Pons (tissue), 1 donor: ENCODE data around the gene KRABD2.
A peak's percentile ranks its signal among the peaks of the same experiment; 100 is the strongest.
"Not testable (repeated sequence)": the region's sequence is repeated elsewhere in the genome, so short reads cannot be mapped to it uniquely, and the experiment has no call there.

Source experiments
- DNase-seq: peaks from one replicate; pipeline ENCODE4 v3.0.0-alpha.2; 2016; ENCODE audit warnings: low spot score

The KRABD2 gene

DNA sequence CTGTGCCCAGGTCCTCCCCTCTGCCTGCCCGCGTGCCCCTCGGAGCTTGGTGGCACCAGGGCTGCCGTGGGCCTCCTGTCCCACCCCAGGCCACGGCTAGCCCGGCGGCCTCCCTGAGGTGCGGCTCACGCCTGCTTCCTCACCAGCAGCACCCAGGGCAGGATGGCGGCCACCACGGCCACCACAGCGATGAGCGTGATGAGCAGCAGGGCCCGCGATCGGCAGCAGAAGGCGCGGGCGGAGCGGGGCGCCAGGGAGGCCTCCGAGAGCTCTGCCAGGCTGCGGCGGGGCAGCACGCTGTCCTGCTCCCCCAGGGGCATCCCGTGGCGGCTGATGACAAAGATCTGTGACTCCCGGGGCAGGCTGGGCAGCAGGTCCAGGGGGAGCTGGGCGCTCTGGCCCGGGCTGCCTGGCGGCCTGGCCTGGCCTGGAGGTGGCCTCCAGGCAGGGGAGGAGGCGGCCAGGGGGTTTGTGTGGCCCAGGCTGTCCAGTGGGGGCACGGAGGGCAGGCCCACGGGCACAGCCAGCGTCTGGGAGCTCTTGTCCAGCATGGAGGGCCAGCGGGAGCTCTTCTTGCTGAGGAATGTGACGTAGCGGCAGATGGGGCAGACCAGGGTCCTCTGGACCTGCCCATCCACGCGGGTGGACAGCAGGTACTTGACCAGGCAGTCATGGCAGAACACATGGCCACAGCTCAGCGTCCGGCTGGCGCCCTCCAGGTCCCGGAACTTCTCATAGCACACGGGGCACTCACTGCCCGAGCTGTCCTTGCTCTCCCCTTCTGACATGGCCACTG, 16.4 kb upstream of the KRABD2 start:
- DNase-seq: no peak

DNA sequence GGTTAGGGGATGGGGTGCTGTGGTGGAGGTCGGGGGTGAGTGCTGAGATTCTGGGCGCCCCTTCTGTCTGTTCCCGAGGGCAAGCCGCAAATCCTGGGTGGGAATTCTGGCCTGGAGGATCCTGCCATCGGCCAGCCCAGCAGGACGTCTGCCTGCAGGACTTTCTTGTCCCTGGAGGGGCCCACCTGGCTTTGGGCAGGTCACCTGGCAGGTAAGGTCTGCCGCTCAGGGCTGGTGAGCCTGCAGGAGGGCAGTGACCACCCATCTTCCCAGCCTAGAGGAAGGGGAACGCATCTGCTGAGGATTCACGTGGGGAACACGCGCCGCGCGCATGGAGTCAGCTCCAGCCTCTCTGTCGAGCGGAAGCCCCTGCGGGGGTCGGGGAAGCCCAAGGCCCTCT, 15.8 kb upstream of the KRABD2 start:
- DNase-seq: no peak

DNA sequence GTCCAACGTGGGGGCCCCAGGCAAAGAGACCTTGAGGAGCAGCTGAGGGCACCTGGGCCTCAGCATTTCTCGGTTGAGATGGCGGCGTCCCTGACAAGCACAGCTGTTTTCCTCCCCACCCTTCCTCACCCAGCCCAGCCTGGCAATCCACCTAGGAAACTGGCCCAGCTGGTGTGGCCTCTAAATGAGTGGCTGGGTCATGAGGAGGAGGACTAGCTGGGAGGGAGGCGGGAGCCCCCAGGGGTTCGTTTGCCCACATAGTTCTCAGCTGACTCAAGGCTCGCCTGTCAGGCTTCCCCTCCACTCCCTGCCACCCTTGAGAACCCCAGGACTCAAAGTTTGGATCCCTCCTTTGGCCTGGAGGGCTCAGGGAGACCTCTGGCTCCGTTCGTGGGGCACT, 15.2 kb upstream of the KRABD2 start:
- DNase-seq: no peak

DNA sequence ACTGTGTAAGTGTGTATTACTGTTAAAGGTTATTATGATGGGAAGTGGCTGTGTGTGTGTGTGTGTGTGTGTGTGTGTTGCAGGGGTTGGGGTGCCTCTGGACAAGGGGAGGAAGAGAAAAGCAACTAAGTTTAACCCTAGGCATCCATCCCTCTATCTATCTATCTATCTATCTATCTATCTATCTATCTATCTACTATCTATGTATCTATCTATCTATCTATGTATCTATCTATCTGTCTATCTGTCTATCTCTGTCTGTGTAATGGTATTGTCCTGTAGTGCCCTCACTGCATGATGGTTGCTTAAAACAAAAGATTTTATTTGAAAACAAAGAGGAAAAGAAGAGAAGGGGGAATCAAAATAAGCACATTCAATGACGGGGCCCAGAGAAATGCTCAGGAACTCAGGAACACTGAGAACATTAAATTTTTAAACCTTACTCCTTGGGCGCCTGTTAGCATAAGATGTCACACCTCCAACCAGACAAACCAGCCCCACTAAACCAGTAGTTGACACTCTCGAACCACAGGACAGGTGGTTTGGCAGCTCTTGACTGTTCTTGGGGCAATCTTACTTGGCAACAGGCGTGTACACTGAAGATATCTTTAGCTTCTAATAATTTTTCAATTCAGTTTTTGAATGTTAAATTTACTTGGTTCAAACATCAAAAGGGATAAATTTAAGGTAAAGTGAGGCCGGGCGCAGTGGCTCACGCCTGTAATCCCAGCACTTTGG, 11.6 kb upstream of the KRABD2 start:
- DNase-seq: no peak

DNA sequence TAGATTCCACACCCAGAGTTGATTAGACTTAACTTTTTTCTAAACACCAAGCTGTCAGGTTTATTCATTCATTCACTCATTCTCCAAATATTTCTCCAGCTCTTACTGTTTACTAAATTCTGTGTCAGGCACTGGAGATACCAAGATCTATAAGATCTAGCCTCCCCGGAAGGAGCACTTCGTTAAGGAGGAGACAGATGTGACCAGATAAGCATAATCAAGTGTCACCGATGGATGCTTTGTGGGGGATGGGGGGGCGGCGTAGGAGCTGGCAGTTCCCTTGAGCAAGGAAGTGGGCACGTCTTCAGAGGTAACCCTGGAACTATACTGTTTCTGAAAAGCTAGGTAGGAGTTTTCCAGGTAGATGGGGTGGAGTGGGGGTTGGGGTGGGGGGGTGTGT, 10.3 kb upstream of the KRABD2 start:
- DNase-seq: no peak

DNA sequence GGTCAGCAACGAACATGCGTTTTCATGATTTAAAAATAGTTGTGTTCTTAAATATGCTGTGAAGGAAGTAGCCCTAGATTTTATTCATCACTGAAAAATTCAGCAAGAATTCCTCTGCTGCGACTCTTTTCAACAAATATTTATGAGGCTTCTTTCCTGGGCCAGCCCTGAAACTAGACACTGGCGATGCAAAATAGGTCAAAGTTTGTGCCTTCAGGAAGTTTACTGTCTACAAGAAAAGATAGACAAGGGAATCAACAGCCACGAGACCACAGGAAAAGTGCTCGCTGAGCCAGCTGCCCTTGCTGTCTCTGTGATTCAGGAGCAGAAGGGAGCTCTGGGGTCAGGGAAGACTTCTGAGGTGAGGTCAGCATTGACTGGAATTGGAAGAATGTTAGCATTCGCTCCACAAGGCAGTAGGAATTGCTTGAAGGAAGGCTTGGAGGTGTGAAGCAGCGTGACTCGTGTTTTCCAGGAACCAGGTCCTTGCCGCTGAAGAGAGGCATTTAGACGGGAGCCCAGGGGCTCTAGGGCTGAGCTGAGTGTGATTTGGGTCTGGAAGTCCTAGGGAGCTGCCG, 8.4 kb upstream of the KRABD2 start:
- no peak for DNase-seq

DNA sequence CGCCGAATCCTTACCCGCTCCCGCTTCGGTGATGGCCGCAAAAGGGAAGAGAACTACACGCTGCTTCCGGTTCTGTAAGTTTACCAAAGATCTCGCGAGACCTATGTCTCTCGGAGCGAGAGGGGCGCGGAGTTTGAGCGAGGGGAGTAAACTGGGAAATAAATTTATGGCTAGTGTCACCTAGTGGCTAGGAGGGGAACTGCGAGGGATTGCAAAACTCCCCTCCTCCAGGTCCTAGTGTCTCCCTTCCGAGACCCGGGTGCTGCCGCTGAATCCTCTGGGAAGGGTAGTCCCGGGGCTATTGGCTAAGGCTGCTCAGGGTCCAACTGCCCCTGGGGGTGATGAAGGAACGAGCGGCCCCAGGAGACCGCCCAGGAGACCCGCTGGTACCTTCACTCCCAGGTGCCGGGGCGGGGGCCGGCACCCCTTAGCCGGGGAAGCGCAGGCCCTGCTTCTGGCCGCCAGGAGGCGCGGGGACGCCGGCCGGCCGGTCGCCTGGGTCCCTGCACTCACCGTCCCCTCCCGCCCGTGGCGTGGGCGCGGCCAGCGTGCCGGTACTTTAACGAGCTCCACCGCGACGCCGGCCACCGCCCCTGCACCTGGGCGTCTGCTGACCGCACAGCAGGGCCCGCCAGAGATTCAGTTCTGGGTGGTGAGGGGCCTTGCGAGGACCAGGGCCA, 6.8 kb upstream of the KRABD2 start, which contains the start of gene RPL26:
Gene RPL26 (minus strand): TSS at position 51 of the 680 bp plus-strand sequence. CDS start 883 bp downstream, outside the sequence.
- DNase-seq: peak; percentile 99

DNA sequence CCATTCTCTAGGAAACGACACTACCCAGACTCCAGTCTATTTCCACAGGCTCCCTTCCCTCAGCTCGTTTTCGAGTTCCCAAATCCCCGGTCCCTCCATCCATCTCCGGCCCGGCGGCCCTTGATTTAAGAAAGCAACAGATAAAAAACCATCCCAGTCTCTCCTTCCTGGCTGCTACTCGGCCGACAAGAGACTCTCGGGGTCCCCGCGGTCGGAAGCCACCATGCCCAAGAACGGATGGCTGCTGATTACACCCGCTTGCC, 6.3 kb upstream of the KRABD2 start:
- no peak for DNase-seq

DNA sequence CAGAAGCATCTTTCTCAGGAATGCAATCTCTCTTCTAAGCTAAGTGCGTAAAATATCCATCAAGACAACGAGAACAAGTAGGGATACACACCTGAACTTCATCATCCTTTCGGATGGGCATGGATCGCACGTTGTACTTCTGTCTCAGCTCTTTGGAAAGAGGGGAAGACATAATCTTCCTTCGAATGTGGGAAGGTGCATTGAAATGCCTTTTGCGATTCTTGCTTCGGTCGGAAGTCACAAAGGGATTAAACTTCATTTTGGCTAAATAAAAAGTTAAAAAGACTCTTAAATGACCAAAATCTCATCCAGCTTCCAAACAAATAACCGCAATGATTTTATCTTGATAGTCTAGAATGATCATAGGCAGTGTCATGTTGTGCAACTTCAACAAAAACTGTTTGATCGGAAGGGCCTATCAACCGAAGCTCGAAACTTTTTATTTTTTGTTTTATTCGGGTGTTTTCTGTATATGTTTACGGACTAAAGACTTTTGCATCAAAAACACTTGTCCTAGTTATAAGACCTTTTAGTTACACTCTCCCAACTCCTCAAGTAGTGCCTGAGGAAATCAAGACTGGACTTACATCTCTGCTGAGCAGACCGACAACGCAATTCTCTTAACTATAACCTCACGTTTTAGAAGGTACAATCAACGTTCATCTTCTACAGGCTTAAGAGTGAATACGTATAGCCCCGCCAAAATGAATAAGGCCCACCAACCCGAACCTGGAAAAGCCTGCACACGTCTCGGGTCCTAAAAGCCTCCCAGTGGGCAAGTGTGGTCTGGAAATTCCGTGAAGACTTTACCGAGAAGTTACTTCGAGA, 5.8 kb upstream of the KRABD2 start:
- DNase-seq: no peak

DNA sequence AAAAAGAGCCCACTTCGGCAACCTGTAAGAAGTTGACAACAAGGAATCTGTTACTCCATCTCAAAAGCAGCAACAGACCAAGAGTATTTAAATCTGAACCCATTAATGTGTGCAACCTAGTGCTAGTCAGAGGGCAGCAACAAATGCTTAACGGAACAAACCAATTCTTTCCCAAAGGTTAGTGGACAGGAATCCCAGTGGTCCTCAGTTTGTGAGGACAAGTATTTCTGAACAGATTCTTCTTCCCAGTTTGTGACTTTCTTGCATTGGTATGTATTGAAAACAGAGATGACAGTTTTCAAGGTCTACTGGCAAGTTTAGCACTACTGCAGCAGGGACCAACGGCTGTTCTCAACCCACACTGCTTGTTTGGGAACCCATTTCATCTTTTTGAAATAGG, 3.5 kb upstream of the KRABD2 start:
- DNase-seq: no peak

DNA sequence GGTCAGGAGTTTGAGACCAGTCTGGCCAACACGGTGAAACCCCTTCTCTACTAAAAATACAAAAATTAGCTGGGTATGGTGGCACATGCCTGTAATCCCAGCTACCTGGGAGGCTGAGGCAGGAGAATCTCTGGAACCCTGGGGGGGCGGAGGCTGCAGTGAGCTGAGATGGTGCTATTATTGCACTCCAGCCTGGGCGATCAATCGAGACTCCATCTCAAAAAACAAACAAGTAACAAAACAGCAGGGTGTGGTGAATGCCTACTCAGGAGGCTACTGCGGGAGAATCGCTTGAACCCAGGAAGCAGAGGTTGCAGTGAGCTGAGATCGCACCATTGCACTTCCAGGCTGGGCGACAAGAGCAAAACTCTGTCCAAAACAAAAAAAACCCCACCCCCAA, 1.6 kb upstream of the KRABD2 start:
- not testable (repeated sequence) for DNase-seq

DNA sequence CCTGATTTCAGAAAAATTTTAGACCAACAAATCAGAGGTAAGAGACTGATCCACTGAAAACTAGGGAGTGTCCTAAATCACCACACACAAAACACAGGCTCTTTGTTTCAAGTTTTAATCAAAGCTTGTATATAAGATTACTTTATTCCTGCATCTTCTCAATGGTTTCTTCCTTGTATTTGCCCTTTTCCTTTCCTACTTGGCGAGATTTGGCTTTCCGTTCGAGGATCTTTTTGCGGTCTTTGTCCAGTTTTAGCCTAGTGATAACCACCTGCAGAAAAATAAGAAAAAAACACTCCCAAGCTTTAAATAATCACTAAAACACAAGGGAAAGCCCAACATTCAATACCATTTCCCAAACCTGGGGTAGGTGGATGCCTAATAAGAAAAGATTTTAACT, 918 bp upstream of the KRABD2 start:
- no peak for DNase-seq

DNA sequence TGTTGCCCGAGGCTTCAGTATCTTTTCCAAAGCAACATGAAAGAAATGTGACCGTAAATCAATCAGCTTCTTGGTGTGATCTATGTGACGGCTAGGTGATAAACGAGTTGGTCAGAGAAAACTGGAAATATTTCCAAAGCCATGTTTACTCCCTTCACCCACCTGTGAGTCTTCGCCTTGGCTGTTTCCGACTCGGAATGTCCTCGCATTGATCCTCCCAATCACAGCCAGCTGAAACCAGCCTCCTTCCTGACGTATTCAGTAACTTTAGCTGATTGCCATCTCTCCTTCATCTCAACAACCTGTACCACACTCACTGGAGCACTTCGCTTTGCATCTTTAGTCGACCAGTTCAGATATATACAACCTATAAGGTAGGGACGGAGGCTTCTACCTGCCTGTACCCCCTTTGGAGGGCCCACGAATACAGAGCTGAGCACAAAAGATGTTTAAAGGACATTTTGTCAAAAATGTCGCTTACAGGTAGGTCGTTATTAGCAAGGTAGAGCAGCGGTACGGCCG, 705 bp downstream of the KRABD2 start:
- DNase-seq: peak; percentile 36

DNA sequence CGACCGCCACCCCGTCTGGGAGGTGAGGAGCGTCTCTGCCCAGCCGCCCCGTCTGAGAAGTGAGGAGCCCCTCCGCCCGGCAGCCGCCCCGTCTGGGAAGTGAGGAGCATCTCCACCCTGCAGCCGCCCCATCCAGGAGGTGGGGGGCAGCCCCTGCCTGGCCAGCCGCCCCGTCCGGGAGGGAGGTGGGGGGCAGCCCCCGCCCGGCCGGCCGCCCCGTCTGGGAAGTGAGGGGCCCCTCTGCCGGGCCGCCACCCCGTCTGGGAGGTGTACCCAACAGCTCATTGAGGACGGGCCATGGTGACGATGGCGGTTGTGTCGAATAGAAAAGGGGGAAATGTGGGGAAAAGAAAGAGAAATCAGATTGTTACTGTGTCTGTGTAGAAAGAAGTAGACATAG, 2.6 kb downstream of the KRABD2 start:
- DNase-seq: not testable (repeated sequence)

DNA sequence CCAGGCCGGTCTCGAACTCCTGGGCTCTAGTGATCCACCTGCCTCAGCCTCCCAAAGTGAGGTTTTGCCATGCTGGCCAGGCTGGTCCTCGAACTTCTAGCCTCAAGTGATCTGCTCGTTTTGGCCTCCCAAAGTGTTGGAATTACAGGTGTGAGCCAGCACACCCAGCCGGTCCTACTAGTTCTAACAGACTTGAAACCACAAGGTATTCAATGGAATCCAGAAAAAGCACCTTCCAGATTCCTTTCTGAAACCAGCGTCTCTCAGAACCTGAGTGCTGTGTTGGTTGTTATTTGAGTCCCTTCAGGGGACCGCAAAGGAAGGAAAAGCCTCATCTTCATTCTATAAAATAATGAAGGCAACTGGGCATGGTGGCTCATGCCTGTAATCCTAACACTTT, 4.1 kb downstream of the KRABD2 start:
- no peak for DNase-seq

DNA sequence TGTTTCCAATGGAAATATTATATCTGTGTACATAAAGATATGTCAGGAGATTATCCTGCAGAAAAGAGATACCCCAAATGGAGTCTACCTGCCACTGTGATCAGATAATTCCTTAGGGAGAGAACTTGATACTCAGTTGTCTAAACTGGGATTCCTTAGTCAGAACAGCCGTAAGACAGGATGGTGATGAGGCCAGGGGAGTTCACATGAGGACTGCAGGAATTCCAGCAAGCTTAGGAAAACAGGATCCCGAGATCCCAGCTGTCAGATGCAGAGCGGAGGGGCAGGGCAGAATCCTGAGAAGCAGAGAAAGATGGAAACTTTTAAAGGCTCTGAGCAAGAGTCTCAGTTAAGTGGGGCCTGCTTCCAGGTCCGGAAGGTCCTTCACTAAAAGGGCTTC, 4.7 kb downstream of the KRABD2 start:
- DNase-seq: no peak

DNA sequence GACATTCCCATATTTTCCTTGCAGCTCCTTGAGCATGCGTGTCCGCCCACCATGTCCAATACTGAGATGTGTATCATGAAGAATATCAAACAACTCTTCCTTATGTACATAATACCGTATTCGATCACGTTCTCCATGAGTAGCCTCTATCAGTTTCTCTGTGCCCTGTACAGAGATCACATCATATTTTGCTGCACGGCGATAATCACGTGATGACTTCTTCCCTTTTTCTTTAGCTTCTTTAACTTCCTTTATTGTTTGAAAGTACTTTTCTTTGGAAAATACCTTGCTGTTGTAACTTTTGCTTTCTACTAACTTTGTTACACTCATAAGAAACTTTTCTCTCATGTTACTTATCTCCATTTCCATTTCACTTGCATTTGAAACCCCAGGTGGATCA, 6.6 kb downstream of the KRABD2 start:
- no peak for DNase-seq

DNA sequence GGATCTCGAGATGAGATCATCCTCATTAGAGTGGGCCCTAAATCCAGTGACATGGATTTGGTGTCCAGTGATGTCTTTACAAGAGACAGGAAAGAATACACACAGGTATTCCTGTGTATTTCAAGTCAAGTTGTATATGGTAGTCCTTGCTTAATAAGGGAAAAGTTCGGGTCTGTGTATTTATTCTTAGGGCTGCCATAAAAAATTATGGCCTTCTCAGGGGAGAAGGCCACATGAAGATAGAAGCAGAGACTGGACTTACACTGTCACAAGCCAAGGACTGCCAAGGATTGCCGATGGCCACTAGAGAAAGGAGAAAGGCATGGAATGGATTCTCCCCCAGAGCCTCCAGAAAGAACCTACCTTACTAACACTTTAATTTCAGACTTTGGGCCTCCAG, 8.3 kb downstream of the KRABD2 start:
- no peak for DNase-seq

DNA sequence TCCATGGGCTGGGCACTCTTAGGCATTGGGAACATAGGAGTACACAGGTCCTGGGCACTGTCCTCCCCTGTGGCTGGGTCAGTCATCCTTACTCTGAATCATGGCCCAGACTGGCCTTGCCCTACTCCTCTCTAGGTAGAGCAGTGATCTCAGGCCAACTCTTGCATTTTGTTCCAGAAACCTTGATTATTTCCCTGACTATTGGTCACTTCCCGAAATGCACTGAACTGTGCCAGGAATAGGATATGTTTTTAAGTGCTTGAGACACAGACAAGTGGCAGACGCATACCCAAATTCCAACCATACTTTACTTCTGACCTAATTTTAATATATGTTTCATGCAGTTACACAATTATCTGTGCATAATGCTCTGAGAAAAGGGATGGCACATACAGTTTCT, 10.3 kb downstream of the KRABD2 start:
- no peak for DNase-seq

DNA sequence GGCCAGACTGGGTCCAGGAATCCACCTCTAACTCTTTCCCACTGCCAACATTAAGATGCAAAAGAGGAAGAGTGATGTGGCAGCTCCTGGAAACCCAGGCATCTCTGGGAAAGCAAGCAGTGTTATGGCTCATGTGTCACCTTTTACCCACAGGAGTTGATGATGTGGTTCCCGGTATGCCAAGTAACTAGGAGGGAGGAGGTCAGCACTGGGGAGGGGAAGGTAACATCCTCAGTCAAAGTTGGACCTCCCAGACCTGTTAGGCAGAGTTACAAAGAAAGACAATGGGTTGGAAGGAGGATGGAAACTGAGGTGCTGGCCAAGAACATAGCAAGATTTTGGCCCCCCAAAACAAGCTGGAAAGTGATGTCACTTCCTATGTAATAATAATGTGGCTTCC, 11.4 kb downstream of the KRABD2 start:
- DNase-seq: no peak

DNA sequence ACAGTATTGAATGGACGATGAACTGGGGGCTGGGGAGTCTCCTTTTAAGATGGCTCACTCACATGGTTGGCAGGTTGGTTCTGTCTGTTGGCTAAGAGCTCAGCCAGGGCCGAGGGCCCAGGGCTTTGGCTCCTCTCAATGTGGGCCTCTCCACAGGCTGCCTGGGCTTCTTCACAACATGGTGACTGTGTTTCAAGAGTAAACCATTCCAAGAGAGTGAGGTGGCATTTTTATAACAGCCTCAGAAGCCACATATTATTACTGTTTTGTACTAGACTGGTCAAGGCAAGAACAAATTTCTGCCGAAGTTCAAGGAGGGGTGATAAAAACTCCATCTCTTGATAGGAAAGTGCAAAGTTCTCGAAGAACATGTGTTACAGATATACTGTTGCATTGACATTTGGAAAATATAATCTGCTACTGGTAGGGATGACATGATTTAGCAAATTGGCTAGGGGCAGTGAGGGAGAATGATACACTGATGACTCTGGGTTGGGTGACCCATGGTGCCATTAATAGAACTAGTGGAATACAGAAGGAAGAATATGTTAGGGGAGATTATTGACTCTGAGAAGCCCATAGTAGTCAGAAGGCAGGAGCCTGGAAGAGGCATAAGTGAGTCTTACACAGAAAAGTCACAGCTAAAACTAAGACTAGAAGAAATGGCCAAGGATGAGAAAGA, 13.7 kb downstream of the KRABD2 start:
- no peak for DNase-seq
